Trophoblast cell (in vitro differentiated cells and primary cell): ENCODE results near the gene AFF2.

Source experiments
- DNase-seq, 2 donors: peaks; one replicate each; pipeline ENCODE4 v3.0.0-alpha.2; 2016
- H2AFZ ChIP-seq: 2 replicates; pipeline ENCODE4 v1.6.1; 2013; ENCODE audit warnings: low read length, moderate library complexity, mild to moderate bottlenecking; ENCODE audit not compliant: insufficient read depth, poor library complexity
- H2AK5ac ChIP-seq: 2 replicates; pipeline ENCODE4 v1.6.1; 2013; ENCODE audit warnings: mild to moderate bottlenecking, low read length
- H2BK120ac ChIP-seq: 2 replicates; pipeline ENCODE4 v1.6.1; 2013; ENCODE audit warnings: low read length, mild to moderate bottlenecking, moderate library complexity; ENCODE audit not compliant: insufficient read depth, poor library complexity
- H2BK12ac ChIP-seq: 2 replicates; pipeline ENCODE4 v1.6.1; 2013; ENCODE audit warnings: mild to moderate bottlenecking, low read length, moderate library complexity
- H2BK5ac ChIP-seq: 2 replicates; pipeline ENCODE4 v1.6.1; 2013; ENCODE audit warnings: low read length, low read depth, moderate library complexity, mild to moderate bottlenecking; ENCODE audit not compliant: poor library complexity
- H3K14ac ChIP-seq: 2 replicates; pipeline ENCODE4 v1.6.1; 2013; ENCODE audit warnings: mild to moderate bottlenecking, low read length
- H3K18ac ChIP-seq: 2 replicates; pipeline ENCODE4 v1.6.1; 2013; ENCODE audit warnings: mild to moderate bottlenecking, low read length
- H3K23ac ChIP-seq: 2 replicates; pipeline ENCODE4 v1.6.1; 2013; ENCODE audit warnings: low read length
- H3K27ac ChIP-seq: 2 replicates; pipeline ENCODE4 v1.5.1; 2013; ENCODE audit warnings: low read depth, mild to moderate bottlenecking, inconsistent platforms, low read length, moderate library complexity
- H3K27me3 ChIP-seq: 2 replicates; pipeline ENCODE4 v1.6.1; 2013; ENCODE audit warnings: inconsistent platforms, mild to moderate bottlenecking, low read length, moderate library complexity; ENCODE audit not compliant: insufficient read depth
- H3K36me3 ChIP-seq, 2 experiments: 1 replicate in 1 of 2; 2 replicates in 1 of 2; pipeline ENCODE4 v1.6.1; 2013; ENCODE audit warnings: low read length in 2 of 2, mild to moderate bottlenecking in 2 of 2, moderate library complexity in 1 of 2; ENCODE audit not compliant: insufficient read depth in 2 of 2, control insufficient read depth in 1 of 2
- H3K4ac ChIP-seq: 2 replicates; pipeline ENCODE4 v1.6.1; 2013; ENCODE audit warnings: low read depth, mild to moderate bottlenecking, low read length, moderate library complexity
- H3K4me1 ChIP-seq, 2 experiments: 1 replicate in 1 of 2; 2 replicates in 1 of 2; pipeline ENCODE4 v1.6.1; 2013; ENCODE audit warnings: low read length in 2 of 2, mild to moderate bottlenecking in 2 of 2, moderate library complexity in 1 of 2; ENCODE audit not compliant: insufficient read depth in 2 of 2, control insufficient read depth in 1 of 2
- H3K4me2 ChIP-seq: 2 replicates; pipeline ENCODE4 v1.6.1; 2013; ENCODE audit warnings: inconsistent platforms, mild to moderate bottlenecking, low read length, moderate library complexity
- H3K4me3 ChIP-seq: 2 replicates; pipeline ENCODE4 v1.5.1; 2013; ENCODE audit warnings: mild to moderate bottlenecking, low read depth, low read length, inconsistent platforms
- H3K79me1 ChIP-seq: one replicate; pipeline ENCODE4 v1.6.1; 2013; ENCODE audit warnings: low read length
- H3K79me2 ChIP-seq: 2 replicates; pipeline ENCODE4 v1.6.1; 2013; ENCODE audit warnings: low read length, mild to moderate bottlenecking; ENCODE audit not compliant: control insufficient read depth, insufficient read depth, poor library complexity
- H3K9ac ChIP-seq: 2 replicates; pipeline ENCODE4 v1.6.1; 2013; ENCODE audit warnings: mild to moderate bottlenecking, low read length
- H3K9me3 ChIP-seq: 2 replicates; pipeline ENCODE4 v1.6.1; 2013; ENCODE audit warnings: low read depth, mild to moderate bottlenecking, control low read depth, inconsistent platforms, low read length; ENCODE audit not compliant: insufficient read depth
- H4K12ac ChIP-seq: 2 replicates; pipeline ENCODE4 v1.6.1; 2013; ENCODE audit warnings: low read depth, mild to moderate bottlenecking, low read length, moderate library complexity
- H4K8ac ChIP-seq: 2 replicates; pipeline ENCODE4 v1.6.1; 2013; ENCODE audit warnings: low read depth, mild to moderate bottlenecking, low read length, moderate library complexity
- H4K91ac ChIP-seq: one replicate; pipeline ENCODE4 v1.6.1; 2013; ENCODE audit warnings: low read depth, mild to moderate bottlenecking, low read length, moderate library complexity
- WGBS: extraction: QIAGEN DNeasy Blood & Tissue Kit; methylation state at CpG from one replicate; pipeline ENCODE4 v1.1.7; 2013; ENCODE audit warnings: missing lambda C conversion rate; ENCODE audit not compliant: insufficient read length, insufficient coverage; ENCODE audit errors: extremely low coverage; 5-methylcytosine and 5-hydroxymethylcytosine counted together

Gene AFF2

GRCh38 chrX:148813967-148814366 lies 313.6 kb downstream of the AFF2 start:
- Histone ChIP-seq H3K23ac (no peak overlapping the region), H3K9ac (no peak overlapping the region), H3K9me3 (no peaks in the 10 kb centered on the region), H4K12ac (no peak overlapping the region), H2AK5ac (no peak overlapping the region), H4K91ac (no peak overlapping the region), H2BK120ac (no peak overlapping the region), H3K14ac (no peak overlapping the region), H3K18ac (no peak overlapping the region), H3K79me2 (no peaks in the 10 kb centered on the region), H3K4me3 (no peak overlapping the region), H2BK5ac (no peak overlapping the region), H3K36me3 (no peaks in the 10 kb centered on the region), H3K4me1 (no peaks in the 10 kb centered on the region), H3K4me2 (no peak overlapping the region), H3K4ac (no peak overlapping the region), H4K8ac (no peak overlapping the region), H2AFZ (no peak overlapping the region), H3K27me3 (no peaks in the 10 kb centered on the region), H2BK12ac (no peak overlapping the region), H3K27ac (no peak overlapping the region), H3K79me1 (no peaks in the 10 kb centered on the region)
- peak in 1 of 2 donors; percentile 3 for DNase-seq
- no CpG with 5 or more reads among the region's 4 CpGs for WGBS

GRCh38 chrX:148815218-148815961 lies 315.0 kb downstream of the AFF2 start:
- WGBS, result no CpG with 5 or more reads among the region's 1 CpG
- H3K79me2 ChIP-seq, result no peaks in the 10 kb centered on the region
- no peaks in the 10 kb centered on the region for H3K79me1 ChIP-seq
- no peak overlapping the region for H2AFZ ChIP-seq
- no peak overlapping the region for H3K9ac ChIP-seq
- H3K23ac ChIP-seq, result no peak overlapping the region
- DNase-seq, result no peak
- no peak overlapping the region for H2BK120ac ChIP-seq
- no peak overlapping the region for H3K4me3 ChIP-seq
- no peak overlapping the region for H3K4me2 ChIP-seq
- no peak overlapping the region for H3K18ac ChIP-seq
- no peak overlapping the region for H4K91ac ChIP-seq
- H3K4me1 ChIP-seq, result no peaks in the 10 kb centered on the region
- no peaks in the 10 kb centered on the region for H3K36me3 ChIP-seq
- no peaks in the 10 kb centered on the region for H3K9me3 ChIP-seq
- no peak overlapping the region for H4K8ac ChIP-seq
- H3K4ac ChIP-seq, result no peak overlapping the region
- H3K27me3 ChIP-seq, result no peaks in the 10 kb centered on the region
- no peak overlapping the region for H3K14ac ChIP-seq
- no peak overlapping the region for H3K27ac ChIP-seq
- no peak overlapping the region for H2AK5ac ChIP-seq
- H4K12ac ChIP-seq, result no peak overlapping the region
- H2BK5ac ChIP-seq, result no peak overlapping the region
- no peak overlapping the region for H2BK12ac ChIP-seq

GRCh38 chrX:148823986-148824385 lies 323.6 kb downstream of the AFF2 start:
- no peak overlapping the region for H2BK5ac ChIP-seq
- no peak overlapping the region for H4K91ac ChIP-seq
- H2AK5ac ChIP-seq, result no peak overlapping the region
- no peak overlapping the region for H3K4ac ChIP-seq
- no peaks in the 10 kb centered on the region for H3K27me3 ChIP-seq
- no peak overlapping the region for H4K12ac ChIP-seq
- no peaks in the 10 kb centered on the region for H3K79me1 ChIP-seq
- H4K8ac ChIP-seq, result no peak overlapping the region
- no peak overlapping the region for H3K4me2 ChIP-seq
- H3K9me3 ChIP-seq, result no peaks in the 10 kb centered on the region
- H3K4me1 ChIP-seq, result no peaks in the 10 kb centered on the region
- no peak overlapping the region for H3K14ac ChIP-seq
- no peak overlapping the region for H3K18ac ChIP-seq
- H3K27ac ChIP-seq, result no peak overlapping the region
- H2AFZ ChIP-seq, result no peak overlapping the region
- no peak overlapping the region for H3K9ac ChIP-seq
- DNase-seq, result no peak
- H3K36me3 ChIP-seq, result no peaks in the 10 kb centered on the region
- no peak overlapping the region for H3K23ac ChIP-seq
- H2BK120ac ChIP-seq, result no peak overlapping the region
- no peaks in the 10 kb centered on the region for H3K79me2 ChIP-seq
- no CpG with 5 or more reads among the region's 2 CpGs for WGBS
- no peak overlapping the region for H3K4me3 ChIP-seq
- H2BK12ac ChIP-seq, result no peak overlapping the region

GRCh38 chrX:148825696-148826095 lies 325.3 kb downstream of the AFF2 start:
- Histone ChIP-seq H3K4me3 (no peak overlapping the region), H2AK5ac (no peak overlapping the region), H3K14ac (no peak overlapping the region), H3K27ac (no peak overlapping the region), H3K79me1 (no peaks in the 10 kb centered on the region), H3K9ac (no peak overlapping the region), H3K4ac (no peak overlapping the region), H2BK12ac (no peak overlapping the region), H4K8ac (no peak overlapping the region), H3K27me3 (no peaks in the 10 kb centered on the region), H3K4me2 (no peak overlapping the region), H3K18ac (no peak overlapping the region), H2BK5ac (no peak overlapping the region), H4K12ac (no peak overlapping the region), H3K23ac (no peak overlapping the region), H3K9me3 (no peaks in the 10 kb centered on the region), H3K36me3 (no peaks in the 10 kb centered on the region), H3K4me1 (no peaks in the 10 kb centered on the region), H2AFZ (no peak overlapping the region), H4K91ac (no peak overlapping the region), H3K79me2 (no peaks in the 10 kb centered on the region), H2BK120ac (no peak overlapping the region)
- no peak for DNase-seq
- no CpG with 5 or more reads among the region's 2 CpGs for WGBS
